Measurements from ENCODE around the gene BAG1.
A peak's percentile ranks its signal among the peaks of the same experiment; 100 is the strongest.

BAG1 gene

GRCh38 chr9:33202552-33203201 lies 61.8 kb downstream of the BAG1 start:
- no peaks in the 10 kb centered on the region for H3K36me3 ChIP-seq (ENCODE audit: control insufficient read depth in 1 of 2, insufficient read depth in 2 of 2, low read depth in 1 of 2, low read length in 2 of 2)
- H3K9me3 ChIP-seq (ENCODE audit: control insufficient read depth, low read length): no peaks in the 10 kb centered on the region
- no peak overlapping the region for H4K91ac ChIP-seq (ENCODE audit: low read length)
- DNase-seq: peak; percentile 77
- H3K4ac ChIP-seq (ENCODE audit: low read depth in 1 of 2, low read length in 2 of 2): no peak overlapping the region
- 64% methylated on average over 10 of the region's 11 CpGs for WGBS
- peak overlapping the region in 1 of 2 experiments; percentile 38 for H3K4me3 ChIP-seq (ENCODE audit: insufficient read depth in 1 of 2, low read depth in 1 of 2, low read length in 2 of 2)
- H3K9ac ChIP-seq (ENCODE audit: low read length): peak overlapping the region; percentile 60
- H3K27me3 ChIP-seq (ENCODE audit: control insufficient read depth in 1 of 2, insufficient read depth in 1 of 2, low read length in 2 of 2): peaks cover 3 to 48% of the 10 kb centered on the region in 2 experiments
- no peaks in the 10 kb centered on the region for H3K4me1 ChIP-seq (ENCODE audit: control insufficient read depth, insufficient read depth, low read depth, low read length)
- no peak overlapping the region for H3K4me2 ChIP-seq (ENCODE audit: low read length, poor library complexity, severe bottlenecking)
- H2BK5ac ChIP-seq (ENCODE audit: low read depth, low read length, poor library complexity, severe bottlenecking): no peak overlapping the region
- no peak overlapping the region for H3K14ac ChIP-seq (ENCODE audit: low read length in 2 of 2)
- no peak overlapping the region for H2BK120ac ChIP-seq (ENCODE audit: low read depth, low read length)
- H2BK12ac ChIP-seq (ENCODE audit: low read length in 2 of 2): peak overlapping the region in 1 of 2 experiments; percentile 21
- no peak overlapping the region for H3K23ac ChIP-seq (ENCODE audit: low read length in 2 of 2)
- H3K27ac ChIP-seq (ENCODE audit: low read length, poor library complexity, severe bottlenecking): no peak overlapping the region
- H2BK15ac ChIP-seq (ENCODE audit: low read depth, poor library complexity, severe bottlenecking): peak overlapping the region; percentile 30
- H4K8ac ChIP-seq (ENCODE audit: low read length): no peak overlapping the region
- peak overlapping the region; percentile 9 for H2AK5ac ChIP-seq (ENCODE audit: low read length, severe bottlenecking)
- H3K79me1 ChIP-seq (replicated peaks; ENCODE audit: low read length, poor library complexity, severe bottlenecking): no peaks in the 10 kb centered on the region
- no peak overlapping the region for H2AFZ ChIP-seq (ENCODE audit: low read depth, low read length)
- no peak overlapping the region for H3K18ac ChIP-seq (ENCODE audit: low read depth in 1 of 2, low read length in 2 of 2)
